NCI-H2227 (cell line): ENCODE data around the gene FAM168A.

ENCODE experiments used
- DNase-seq: peaks from one replicate; lab custom pipeline; 2025; ENCODE audit not compliant: unreplicated experiment; lab: John Stamatoyannopoulos, UW

Gene FAM168A

DNA sequence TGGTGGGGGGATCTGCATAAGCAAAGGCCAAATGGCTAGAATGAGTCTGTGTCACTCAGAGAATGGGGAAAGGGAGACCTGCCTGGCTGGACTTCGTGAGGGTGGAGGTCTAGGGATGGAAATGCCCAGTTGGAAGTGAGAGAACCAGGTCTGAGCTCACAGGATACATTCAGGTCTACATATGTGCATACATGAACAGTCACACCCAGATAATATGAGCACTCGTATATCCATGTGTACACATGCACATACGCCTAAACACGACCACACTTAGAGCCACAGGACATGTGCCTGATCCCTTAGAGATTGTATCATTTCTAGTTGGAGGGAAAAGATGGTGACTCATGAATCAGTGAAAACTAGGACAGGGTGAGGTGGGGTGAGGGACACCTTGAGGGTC, 242.8 kb downstream of the FAM168A start:
- DNase-seq, result no peak

DNA sequence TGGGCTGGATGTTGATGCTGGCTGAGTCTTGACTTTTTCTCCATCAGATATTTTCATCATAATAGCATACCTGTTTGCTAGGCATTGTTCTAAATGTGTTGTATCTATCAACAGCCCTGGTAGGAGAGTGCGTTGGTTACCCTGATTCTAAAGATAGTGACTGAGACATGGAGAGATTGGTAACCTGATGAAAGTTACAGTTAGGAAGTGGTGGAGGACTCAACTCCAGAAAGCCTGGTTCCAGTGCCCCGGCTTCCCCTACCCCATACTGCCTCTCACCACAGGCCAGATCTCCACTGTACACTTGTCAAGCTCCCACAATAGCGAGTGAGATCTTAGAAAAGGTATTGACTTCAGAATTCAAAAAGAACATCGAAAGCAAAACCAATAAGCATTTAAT, 244.5 kb downstream of the FAM168A start:
- no peak for DNase-seq

DNA sequence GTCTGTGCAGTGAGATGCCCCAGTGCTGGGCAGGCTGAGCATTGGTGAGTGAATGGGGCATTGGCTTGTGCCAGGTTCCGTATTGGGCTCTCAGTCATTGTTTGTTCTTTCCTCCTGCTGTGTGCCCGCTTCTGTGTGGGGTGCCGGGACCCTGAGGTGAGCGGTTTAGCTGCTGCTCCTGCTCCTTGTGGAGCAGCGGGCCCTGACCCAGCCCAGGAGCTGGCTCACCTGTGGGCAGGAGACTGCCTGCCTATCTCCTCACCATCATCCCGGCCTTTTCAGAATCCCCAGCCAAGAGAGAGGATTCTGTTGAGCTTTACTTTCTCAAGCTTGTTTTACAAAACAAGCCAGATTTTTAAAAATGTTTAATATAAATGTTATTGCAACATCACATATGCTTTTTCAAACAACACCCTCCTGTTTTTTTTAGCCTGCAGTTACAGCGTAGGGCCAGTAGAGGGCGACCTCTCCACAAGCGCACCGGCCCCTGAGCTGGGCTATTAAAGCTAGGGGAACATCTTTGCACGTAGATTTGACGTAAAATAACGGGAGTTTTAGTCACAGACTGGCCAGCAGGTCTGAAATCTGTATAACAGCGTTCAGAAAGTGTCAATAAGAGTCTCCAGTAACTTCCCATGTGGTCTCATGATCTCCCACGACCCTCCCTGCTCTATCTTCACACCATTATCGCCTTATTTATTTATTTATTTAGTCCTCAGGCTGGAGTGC, 246.8 kb downstream of the FAM168A start:
- DNase-seq, result peak; percentile 83
